ENCODE results near the gene LY6G6C. TPM values are rescaled to one million over a fixed set of nuclear protein-coding genes. Genes with fewer than 3 reads are reported as not detected.

LY6G6C gene
- total RNA-seq, 1 donor from 2014 or later, result not detected

DNA sequence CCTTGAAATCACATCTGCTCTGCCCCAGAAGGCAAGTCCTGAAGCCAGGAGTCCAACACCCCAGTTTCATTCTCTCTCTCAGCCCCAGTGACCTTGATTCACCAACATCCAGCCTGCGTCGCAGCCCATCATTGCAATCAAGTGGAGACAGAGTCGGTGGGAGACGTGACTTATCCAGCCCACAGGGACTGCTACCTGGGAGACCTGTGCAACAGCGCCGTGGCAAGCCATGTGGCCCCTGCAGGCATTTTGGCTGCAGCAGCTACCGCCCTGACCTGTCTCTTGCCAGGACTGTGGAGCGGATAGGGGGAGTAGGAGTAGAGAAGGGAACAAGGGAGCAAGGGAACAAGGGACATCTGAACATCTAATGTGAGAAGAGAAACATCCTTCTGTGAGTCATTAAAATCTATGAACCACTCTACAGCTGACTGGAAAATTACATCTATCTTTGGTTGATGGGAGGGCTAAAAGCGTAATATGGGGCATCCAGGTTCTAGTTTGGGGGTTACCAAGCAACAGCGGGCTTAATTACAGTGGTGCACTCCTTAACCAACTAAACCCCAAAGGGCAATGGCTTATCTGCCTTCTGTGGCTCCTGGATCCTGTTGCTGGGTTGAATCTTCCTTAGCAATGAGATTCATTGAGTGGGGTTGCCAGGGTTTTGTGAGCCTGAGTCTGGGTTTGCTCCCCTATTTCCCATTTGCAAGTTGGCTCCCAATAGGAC lies 3.9 kb downstream of the LY6G6C start:
- Histone ChIP-seq H3K36me3 (no peaks in the 10 kb centered on the region), H3K9me3 (replicated peaks) (no peaks in the 10 kb centered on the region), H3K4me1 (no peaks in the 10 kb centered on the region), H3K4me3 (no peak overlapping the region), H3K27ac (replicated peaks) (no peak overlapping the region), H3K27me3 (ENCODE audit: low read depth) (no peaks in the 10 kb centered on the region)
- DNase-seq, result no peak
- TF ChIP-seq CTCF (IDR thresholded peaks at IDR 0.05; ENCODE audit: borderline replicate concordance), result no peak
- intact Hi-C loops (cut with micrococcal nuclease), result no loop called here

- DNase-seq, result no peak
- no peaks in the 10 kb centered on the region for H3K9me3 ChIP-seq (replicated peaks)
- H3K4me3 ChIP-seq, result no peak within 1 kb of the TSS
- no peak within 1 kb of the TSS for H3K27ac ChIP-seq (replicated peaks)
- TF ChIP-seq CTCF (IDR thresholded peaks at IDR 0.05; ENCODE audit: borderline replicate concordance), result no peak
- H3K27me3 ChIP-seq (ENCODE audit: low read depth), result peaks cover 4% of the 10 kb centered on the region
- H3K36me3 ChIP-seq, result no peaks in the 10 kb centered on the region
- intact Hi-C loops (cut with micrococcal nuclease), result no loop called here
- no peaks in the 10 kb centered on the region for H3K4me1 ChIP-seq
Measured at GRCh38 chr6:31715022-31715958, 6.3 kb downstream of the LY6G6C start, which contains the start of gene LY6G6D. Gene LY6G6D, plus strand, starts transcription at chr6:31715348. Its CDS starts 8 bp downstream, at chr6:31715356.

- Histone ChIP-seq H3K27me3 (ENCODE audit: low read depth) (peaks cover 9% of the 10 kb centered on the region), H3K4me3 (no peak overlapping the region), H3K4me1 (no peaks in the 10 kb centered on the region), H3K27ac (replicated peaks) (no peak overlapping the region), H3K36me3 (no peaks in the 10 kb centered on the region), H3K9me3 (replicated peaks) (no peaks in the 10 kb centered on the region)
- DNase-seq, result no peak
- intact Hi-C loops (cut with micrococcal nuclease), result no loop called here
- TF ChIP-seq CTCF (IDR thresholded peaks at IDR 0.05; ENCODE audit: borderline replicate concordance), result no peak
Measured at GRCh38 chr6:31713991-31714684, 7.4 kb downstream of the LY6G6C start.

DNA sequence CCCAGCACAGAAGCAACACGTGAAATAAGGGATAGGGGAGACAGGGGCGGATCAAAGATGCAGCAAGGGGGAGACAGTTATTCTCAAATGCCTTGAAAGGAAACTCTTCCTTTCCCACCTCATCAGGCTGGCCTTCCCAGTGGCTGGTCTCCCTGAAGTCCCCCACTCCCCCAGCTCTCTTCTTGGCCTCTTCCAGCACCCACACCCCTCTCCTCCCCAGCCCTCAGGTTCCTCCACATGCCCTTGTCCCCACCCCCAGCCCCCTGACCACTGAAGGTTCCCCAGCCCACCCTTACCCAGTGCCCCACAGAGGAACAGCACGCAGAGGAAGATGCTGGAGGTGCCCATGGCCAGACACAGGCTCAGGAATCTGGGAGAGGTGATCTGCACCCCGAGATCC lies 8.1 kb downstream of the LY6G6C start:
- H3K4me3 ChIP-seq, result no peak overlapping the region
- DNase-seq, result no peak
- no peak for TF ChIP-seq CTCF (IDR thresholded peaks at IDR 0.05; ENCODE audit: borderline replicate concordance)
- H3K9me3 ChIP-seq (replicated peaks), result no peaks in the 10 kb centered on the region
- no peaks in the 10 kb centered on the region for H3K36me3 ChIP-seq
- peaks cover 9% of the 10 kb centered on the region for H3K27me3 ChIP-seq (ENCODE audit: low read depth)
- H3K27ac ChIP-seq (replicated peaks), result no peak overlapping the region
- H3K4me1 ChIP-seq, result no peaks in the 10 kb centered on the region
- intact Hi-C loops (cut with micrococcal nuclease), result no loop called here

DNA sequence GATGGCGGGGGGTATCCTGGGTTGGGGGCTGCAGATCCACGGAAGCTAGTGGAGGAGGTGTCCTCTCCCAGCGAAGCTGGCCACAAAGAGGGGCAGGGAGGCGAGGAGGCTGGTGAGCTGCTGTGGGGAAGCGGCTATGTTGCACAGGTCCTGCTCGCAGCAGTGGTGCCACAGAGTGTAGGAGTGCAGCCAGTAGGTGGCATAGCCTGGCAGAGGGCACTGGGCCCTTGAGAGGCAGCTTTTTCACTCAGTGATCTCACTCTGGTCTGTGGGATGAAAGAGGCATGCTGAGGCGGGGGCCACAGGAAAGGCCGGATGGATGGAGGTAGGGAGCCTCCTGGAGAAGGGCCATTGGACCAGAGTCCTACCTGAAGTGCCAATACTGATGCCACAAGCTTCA lies 9.2 kb downstream of the LY6G6C start:
- no peaks in the 10 kb centered on the region for H3K9me3 ChIP-seq (replicated peaks)
- H3K4me3 ChIP-seq, result no peak overlapping the region
- no peak overlapping the region for H3K27ac ChIP-seq (replicated peaks)
- intact Hi-C loops (cut with micrococcal nuclease), result no loop called here
- DNase-seq, result no peak
- H3K36me3 ChIP-seq, result no peaks in the 10 kb centered on the region
- H3K27me3 ChIP-seq (ENCODE audit: low read depth), result peaks cover 9% of the 10 kb centered on the region
- no peaks in the 10 kb centered on the region for H3K4me1 ChIP-seq
- peak; percentile 36 for TF ChIP-seq CTCF (IDR thresholded peaks at IDR 0.05; ENCODE audit: borderline replicate concordance)
